Caki2 (cell line): ENCODE data around the gene ARHGAP8. TPM values are rescaled to one million over a fixed set of nuclear protein-coding genes. Genes with fewer than 3 reads are reported as not detected.
A peak's percentile ranks its signal among the peaks of the same experiment; 100 is the strongest.

Experiments used
- DNase-seq: peaks from one replicate; pipeline ENCODE4 v3.0.0-alpha.2; 2015; ENCODE audit warnings: low read depth
- in situ Hi-C: cut with HindIII; loops from 2 replicates; pipeline ENCODE4 v1.10.0; 2016; ENCODE audit warnings: low sequenced_read_pairs, low pct_unique_long_range_greater_than_20kb, mixed read lengths
- total RNA-seq: library from RNA; depleted of rRNA; stranded (reverse); fragments of >200 nt; shearing (Covaris generic); gene quantifications from 2 replicates; pipeline ENCODE4 v1.2.3, GENCODE V29; 2014; ENCODE audit warnings: low replicate concordance

ARHGAP8 gene
- total RNA-seq, 1 experiment from 2014 or later, result 7.7 TPM

DNA sequence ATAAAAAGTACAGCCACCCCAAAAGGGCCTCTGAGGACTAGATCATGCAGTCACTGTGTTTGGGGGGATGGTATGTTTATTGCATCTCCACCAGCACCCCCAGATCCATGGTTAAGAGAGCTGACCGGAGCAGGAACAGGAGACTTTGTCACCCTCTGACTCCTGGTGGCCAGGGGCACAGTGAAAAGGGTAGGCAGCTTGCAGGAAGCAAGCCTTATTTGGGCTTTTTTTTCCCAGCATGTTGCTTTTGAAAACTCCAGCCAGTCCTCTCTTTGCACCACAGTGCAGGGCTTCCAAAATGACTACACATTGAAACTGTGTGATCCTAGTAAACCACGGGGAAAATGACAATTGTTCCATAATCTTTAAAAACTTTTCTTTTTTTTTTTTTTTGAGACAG lies 29.8 kb upstream of the ARHGAP8 start:
- in situ Hi-C loops, result no loop called here
- no peak for DNase-seq

DNA sequence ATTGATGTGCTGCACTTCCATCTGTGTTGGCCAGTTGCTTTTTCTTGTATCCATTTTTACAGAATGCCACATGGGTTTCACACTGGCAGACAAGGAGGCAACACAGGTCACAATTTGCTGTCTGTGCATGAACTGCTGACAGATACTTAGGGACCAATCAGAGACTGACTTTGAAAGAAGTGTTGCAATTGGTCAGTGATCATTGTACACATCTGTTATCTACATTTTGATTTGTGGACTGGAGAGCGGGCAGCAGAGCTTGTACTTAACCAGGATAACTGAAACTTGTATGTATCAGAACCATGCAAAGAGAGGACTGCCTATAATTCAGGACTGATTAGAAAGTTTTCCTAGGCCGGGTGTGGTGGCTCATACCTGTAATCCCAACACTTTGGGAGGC lies 28.6 kb upstream of the ARHGAP8 start:
- in situ Hi-C loops, result no loop called here
- peak; percentile 58 for DNase-seq

DNA sequence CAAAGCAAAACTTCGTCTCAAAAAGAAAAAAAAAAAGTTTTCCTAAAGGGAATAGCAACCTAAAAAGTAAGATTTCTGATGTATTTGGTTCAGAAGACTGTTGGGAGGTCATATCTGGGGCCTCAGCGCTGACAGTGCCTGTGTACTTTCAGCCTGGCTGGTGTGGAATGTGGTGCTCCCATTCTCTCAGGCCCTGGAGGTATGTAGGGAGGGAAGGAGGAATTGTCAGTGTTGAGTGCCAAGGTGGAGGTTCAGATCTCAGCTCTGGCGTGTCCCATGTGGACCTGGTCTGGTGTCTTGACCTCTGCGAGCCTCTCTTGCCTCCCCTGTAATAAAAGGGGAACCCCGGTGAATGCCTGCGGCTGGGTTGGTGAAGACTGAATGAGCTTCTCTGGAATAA lies 28.0 kb upstream of the ARHGAP8 start:
- in situ Hi-C loops, result no loop called here

DNA sequence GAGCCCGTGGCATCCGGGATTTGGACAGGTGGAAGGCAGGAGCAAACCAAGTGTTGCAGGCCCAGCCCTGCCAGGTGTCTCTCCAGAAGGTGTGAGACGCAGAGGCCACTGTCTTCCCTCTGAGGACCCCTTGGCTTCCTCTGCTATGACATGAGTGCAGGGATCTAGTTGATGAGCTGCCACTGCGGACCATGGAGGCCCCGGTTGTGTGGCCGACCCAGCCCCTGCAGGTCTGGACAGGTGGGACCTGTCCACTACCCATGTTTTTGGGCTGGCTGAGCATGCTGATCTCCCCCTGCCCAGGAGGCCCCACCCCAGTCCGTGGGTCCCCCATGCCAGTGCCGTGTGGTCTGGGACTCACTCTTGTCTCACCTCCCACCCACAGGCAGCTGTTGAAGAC lies 27.5 kb upstream of the ARHGAP8 start:
- DNase-seq, result no peak
- in situ Hi-C loops, result no loop called here

More for the DNA sequence above, 28.0 kb upstream of the ARHGAP8 start:
- no peak for DNase-seq

DNA sequence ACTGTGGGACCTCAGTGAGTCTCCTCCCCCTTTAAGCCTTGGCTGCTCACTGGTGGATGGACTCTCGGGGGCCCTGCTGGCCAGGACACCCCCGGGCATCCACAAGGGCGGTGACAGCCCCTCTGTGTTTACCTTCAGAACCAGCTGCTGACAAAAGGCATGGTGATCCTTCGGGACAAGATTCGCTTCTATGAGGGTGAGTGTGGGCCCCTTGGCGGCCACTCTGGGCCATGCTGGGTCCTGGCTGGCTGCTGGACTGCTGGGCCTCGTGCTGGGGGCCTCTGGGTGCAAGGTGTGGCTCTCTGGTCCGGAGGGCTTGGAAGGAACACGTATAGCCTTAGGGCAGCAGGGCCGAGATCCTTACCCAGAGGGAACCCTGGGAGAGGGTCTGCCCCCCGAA lies 25.9 kb upstream of the ARHGAP8 start:
- in situ Hi-C loops, result no loop called here
- no peak for DNase-seq

DNA sequence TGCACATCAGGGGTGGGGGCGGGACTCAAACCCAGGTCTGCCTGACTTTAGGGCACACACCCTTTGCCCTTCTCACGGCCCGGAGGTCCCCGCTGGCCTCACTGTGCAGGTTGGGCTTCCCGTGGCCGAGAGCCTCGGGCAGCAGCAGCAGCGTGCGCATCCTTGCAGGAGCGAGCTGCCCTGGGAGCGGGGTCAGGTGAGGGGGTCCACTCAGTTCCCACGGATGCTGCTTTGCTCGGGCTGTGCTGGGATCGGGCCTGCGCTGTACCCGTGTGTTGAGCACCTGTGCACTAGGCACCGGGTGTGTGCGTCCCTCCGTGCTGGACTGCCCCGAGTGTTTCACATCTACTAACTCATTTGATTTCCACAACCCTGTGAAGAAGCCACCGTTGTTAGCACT lies 25.2 kb upstream of the ARHGAP8 start:
- DNase-seq, result no peak
- in situ Hi-C loops, result no loop called here

DNA sequence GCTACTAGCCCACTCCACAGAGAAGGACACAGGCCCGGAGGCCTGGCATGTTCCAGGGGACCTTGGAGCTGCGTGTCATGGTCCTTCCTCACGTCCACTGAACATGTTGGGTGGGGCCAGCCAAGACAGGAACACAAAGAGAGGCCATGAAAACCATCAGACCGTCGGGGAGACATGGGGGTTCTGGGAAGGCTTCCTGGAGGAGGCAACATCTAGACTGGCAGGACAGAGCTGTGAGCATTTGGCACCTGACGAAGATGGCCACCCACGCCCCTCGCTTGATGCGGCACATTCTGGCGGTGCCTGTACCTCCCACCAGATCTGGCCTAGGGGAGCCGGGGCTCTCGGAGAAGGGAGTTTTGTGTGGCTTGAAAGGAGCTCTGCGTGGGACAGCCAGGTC lies 24.7 kb upstream of the ARHGAP8 start:
- in situ Hi-C loops, result no loop called here

DNA sequence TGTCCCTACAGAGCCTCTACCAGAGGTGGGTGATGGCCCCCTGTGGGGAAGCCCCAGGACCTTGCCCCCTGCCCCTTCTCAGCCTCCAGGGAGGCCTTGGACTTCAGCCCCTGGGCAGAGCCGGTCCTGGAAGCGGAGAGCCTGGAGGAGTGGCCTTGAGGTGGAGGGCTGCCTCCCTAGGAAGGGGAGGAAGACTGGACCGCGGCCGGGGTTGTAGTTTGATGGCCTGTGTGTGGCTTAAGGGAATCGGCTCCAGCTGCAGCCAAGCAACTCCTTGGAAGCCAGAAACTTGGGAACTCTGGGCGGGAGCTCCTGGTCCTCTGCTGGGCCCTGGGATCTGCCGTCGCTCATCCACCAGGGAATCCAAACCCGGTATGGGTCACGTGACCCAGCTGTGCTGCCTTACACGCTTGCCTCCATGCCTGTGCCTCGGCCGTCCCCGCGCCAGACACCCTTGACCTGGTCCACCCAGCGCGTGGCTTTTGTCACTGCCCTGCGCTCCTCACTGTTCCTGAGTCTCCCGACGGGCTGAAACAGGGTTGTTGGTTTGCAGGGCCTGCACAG lies 23.5 kb upstream of the ARHGAP8 start:
- DNase-seq, result no peak
- in situ Hi-C loops, result no loop called here

More for the DNA sequence above, 24.7 kb upstream of the ARHGAP8 start:
- DNase-seq, result no peak

DNA sequence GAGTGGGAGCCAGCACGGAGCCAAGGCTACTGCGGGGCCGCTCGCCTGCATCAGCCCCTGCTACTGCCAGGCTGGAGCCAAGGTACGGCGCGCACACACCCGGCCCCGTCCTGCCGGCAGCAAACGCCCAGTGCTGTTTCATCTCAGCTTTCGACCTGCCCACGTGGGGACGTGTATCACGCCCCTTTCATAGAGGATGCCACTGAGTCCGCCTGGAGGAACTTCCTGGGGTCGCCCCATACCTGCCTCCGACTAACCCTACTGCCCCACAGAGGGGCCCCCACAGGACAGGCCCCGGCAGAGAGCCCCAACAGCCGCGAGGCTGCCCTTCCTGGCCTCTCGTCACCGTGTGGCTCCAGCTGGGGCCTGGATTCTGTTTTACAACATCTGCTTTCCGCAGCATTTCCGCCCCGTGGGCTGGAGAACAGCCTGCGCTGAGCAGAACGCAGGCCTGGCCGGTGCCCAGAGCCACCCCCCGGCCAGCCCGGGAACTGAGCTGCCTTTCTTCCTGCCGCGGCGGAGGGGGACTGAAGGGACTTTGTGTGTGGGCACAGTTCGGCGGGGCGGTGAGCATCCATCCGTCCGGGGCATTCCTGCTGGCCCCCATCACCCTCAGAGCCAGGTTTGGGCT lies 22.9 kb upstream of the ARHGAP8 start:
- in situ Hi-C loops, result no loop called here
- no peak for DNase-seq

DNA sequence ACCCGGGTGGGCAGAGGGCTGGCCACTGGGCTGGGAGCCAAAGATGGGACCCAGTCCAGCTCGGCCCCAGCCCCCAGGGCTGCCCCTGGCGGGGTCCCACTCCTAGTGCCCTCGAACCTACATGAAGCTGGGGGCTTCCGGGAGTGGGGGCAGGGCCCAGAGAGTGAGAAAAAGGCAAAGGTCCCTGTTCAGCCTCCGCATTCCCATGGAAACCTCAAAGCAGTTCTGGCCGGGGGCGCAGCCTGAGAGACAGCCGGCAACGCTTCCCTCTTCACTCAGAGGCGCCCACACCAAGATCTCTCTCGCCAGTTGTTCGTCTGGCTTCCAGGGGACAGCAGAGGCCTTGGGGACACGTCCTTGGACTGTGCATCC lies 22.4 kb upstream of the ARHGAP8 start:
- in situ Hi-C loops, result no loop called here
- no peak for DNase-seq

DNA sequence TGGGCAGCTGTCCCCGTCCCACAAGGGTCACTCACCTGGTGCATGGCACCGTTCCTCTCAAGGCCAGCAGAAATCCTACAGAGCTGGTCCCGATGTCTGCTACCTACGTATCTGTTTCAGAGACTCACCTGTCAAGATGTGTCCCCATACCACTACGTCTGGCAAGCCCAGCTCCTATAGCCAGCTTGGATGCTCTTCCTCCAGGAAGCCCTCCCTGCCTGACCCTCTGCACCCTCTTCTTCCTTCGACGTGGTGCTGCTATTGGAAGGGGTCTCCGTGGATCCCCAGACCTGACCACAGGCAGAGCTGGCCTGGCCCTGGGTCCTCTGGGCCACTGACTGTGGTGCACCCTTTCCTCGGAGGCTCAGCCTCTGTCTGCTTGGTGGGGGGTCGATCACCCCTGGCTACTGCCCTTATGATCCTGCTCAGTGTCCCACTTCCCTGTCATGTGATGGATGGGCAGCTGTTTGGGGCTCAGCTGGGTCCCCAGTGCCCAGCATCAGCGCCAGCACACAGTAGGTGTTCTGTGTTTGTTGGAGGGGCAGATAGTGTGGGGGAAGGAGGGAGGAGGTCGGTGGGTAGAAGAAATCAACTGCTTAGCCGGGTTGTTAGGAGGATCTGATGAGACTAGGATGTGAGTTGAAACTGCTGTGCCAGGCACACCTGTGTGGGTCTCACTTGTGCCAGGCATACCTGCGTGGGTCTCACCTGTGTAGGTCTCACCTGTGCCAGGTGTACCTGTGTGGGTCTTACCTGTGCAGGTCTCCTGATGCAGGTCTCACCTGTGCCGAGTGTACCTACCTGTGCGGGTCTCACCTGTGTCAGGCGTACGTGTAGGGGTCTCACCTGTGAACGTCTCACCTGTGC lies 21.7 kb upstream of the ARHGAP8 start:
- in situ Hi-C loops, result no loop called here

DNA sequence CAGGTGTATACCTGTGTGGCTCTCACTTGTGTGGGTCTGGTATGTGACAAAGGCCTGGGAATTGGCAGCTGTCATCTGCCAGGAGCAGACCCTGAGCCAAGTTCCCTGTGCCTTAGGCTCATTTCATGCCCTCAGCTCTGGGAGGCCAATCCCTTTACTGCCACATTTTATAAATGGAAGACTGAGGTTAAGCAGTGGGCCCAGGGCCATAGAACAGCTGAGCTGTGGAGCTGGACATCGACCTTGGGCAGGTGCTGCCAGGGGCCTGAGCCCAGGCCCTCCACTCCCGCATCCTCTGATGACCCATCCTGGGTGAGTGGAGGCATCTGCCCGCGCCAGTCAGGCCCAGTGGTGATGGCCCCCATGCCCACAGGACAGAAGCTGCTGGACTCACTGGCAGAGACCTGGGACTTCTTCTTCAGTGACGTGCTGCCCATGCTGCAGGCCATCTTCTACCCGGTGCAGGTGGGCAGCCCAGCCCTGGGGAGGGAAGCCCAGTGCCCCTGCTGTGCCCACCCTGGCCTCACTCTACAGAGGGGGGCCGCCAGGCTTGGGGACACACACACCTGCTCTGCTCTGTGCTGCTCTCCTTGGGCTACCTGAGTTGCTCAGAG lies 20.9 kb upstream of the ARHGAP8 start:
- in situ Hi-C loops, result no loop called here
- DNase-seq, result no peak

More for the DNA sequence above, 21.7 kb upstream of the ARHGAP8 start:
- DNase-seq, result no peak

DNA sequence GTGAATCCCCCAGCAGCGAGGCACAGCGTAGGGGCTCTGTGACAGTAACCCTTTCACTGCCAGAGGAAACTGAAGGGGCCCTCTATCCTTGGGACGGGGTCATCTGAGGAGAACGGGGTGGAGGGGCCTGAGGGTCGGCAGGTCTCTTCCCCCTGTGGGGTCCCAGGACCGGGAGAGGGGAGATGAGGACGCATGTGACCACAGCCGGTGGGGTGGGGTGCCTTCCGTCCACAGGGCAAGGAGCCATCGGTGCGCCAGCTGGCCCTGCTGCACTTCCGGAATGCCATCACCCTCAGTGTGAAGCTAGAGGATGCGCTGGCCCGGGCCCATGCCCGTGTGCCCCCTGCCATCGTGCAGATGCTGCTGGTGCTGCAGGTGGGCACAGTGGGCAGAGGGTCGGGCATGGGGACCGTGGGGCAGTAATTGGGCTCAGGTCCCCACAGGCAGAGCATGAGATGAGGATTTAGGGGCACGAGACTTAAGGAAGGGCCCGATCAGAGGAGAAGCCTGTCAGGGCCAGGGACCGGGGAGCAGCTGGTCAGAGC lies 20.3 kb upstream of the ARHGAP8 start:
- no peak for DNase-seq
- in situ Hi-C loops, result no loop called here

DNA sequence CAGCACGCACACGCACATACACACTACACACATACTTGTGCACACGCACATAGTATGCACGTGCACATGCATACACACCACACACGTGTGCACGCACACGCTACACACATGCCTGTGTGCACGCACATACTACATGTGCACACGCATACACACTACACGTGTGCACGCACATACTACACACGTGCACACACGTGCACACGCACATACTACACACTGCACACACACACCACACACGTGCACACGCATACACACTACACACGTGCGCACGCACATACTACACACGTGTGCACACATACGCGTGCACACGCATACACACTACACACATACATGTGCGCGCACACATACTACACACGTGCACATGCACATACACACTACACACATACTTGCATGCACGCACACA lies 19.7 kb upstream of the ARHGAP8 start:
- no peak for DNase-seq
- in situ Hi-C loops, result no loop called here

DNA sequence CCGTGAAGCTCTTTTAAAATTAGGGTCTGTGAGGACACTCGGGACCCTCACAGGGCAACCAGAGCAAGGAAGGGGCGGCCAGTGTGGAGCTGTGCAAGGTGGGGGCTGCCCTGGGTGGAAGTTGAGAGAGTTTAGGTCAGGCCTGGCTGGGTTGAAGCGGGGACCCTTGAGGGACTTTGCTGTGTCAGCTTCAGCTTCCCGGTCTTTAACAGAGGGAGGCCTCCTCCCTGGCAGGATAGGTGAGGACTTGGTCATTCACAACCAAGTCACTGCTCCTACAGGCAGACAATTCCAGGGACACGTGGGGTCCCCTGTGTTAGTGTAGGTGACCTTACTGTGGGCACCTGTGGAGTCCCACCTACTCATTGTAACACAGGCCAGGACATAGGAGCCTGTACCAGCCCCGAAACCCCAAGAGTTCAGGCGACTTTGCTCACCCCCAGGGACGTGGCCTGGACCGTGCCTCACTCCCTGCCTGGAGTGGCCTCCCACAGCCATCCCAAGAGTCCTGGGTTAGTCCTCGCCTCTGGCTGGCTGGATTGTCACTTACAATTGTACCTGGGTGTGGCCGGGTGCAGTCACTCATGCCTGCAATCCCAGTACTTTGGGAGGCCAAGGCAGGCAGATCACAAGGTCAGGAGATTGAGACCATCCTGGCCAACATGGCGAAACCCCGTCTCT lies 18.8 kb upstream of the ARHGAP8 start:
- in situ Hi-C loops, result no loop called here

DNA sequence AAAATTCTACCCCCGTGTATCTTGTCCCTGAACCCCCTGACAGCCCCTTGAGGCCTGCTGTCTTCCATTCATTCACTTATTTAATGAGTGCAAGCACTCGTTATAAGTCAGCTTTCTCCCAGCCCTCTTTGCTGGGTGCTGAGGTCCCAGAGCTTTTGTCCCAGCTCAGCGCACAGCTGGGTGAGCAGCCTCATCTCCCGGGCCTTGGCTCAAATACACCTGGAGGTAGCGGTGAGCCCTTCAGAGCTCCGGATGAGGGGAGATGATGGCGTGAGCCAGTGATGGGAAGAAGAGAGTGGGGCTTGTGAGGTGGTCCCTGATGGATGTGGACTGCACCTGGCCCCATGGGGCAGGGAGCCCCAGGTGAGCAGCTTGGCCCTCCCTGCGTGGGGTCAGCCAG lies 18.1 kb upstream of the ARHGAP8 start:
- in situ Hi-C loops, result no loop called here
- no peak for DNase-seq

More for the DNA sequence above, 18.8 kb upstream of the ARHGAP8 start:
- DNase-seq, result no peak

DNA sequence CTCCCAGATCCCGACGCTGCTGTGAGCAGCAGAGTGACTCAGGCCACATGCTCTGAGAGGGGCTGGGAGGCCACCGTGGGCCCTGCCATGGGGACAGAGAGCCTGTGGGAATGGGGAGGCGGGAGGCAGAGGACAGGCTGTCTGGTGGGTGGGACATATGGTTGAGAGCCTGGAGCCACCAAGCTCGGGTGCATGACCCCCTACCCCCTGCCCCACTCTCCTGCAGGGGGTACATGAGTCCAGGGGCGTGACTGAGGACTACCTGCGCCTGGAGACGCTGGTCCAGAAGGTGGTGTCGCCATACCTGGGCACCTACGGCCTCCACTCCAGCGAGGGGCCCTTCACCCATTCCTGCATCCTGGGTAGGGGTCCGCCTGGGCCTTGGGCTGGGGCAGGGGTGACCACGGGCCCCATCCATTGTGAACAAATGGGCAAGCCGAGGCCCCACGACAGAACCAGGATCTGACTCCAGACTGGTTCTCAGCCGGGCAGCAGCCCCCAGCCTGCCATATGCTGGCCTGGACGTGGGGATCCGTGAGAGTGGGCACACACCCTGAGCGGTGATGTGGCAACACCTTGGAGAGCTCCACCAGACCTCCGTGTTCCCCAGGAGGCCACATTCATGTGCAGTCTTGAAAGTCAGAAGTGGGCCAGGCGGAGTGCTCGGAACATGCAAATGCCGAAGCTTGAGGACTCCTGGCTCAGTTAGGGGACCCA lies 17.4 kb upstream of the ARHGAP8 start:
- no peak for DNase-seq
- in situ Hi-C loops, result no loop called here
